ELR (cell line): ENCODE data around the gene ZNF462.
A peak's percentile ranks its signal among the peaks of the same experiment; 100 is the strongest.

Experiments used
- DNase-seq: peaks from one replicate; pipeline ENCODE4 v3.0.0-alpha.2; 2015; ENCODE audit warnings: low read depth

ZNF462 gene

DNA sequence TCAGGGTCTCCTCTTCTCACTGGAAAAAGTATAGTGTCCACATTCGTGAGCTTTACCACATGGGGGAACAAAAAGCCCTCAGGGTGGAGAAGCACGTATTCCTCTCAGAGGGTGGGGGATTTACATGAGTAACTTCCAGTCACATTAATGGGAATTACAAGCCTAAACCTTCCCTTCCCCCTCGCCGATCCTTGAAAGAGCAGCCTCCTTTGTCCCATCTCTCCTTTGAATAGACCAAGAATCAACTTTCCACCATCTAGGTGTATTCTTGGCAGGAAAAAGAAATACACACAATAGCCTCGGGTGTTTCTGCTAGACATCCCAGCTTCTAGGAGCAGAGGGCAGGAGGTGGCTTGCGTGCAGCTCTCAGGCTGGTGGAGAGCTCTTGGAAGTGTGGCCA, 144.4 kb downstream of the ZNF462 start:
- DNase-seq: no peak

GRCh38 chr9:107008011-107008410, 145.0 kb downstream of the ZNF462 start:
- no peak for DNase-seq

DNA sequence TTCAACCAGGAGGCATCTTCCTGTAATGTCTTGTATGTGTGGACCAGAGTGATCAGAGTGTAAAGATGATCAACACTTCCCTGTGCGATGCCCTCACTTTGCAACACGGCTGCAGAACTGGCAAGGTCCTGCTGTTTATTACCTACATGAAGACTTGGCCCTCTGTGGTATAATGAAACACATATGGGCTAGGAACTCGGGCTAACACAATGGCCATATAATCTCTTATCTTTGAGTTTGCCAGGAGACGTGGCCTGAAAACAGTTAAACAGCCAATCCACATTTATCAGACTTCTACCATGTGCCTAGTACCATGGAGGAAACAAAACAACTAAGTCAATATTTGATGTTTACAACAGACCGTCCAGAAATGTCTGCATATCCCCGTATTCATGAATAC, 145.5 kb downstream of the ZNF462 start:
- DNase-seq: no peak

DNA sequence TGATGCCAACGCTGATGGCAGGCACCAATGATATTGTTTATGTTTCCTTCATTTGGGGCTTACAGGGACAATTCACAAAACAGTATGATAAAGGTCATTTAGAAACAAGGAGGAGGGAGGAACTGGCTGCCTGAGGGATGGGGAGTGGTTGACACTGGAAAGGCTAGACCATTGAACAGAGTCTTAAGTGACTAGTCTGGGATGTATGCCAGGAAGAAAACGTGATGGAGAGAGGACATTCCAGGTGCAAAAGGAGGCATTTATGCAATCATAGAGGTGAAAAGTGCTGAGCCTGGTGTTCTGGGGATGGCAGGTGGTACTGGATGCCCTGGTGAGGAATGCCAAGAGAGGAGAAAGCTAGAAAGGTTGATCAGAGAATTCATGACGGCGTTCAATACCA, 153.4 kb downstream of the ZNF462 start:
- DNase-seq: no peak

DNA sequence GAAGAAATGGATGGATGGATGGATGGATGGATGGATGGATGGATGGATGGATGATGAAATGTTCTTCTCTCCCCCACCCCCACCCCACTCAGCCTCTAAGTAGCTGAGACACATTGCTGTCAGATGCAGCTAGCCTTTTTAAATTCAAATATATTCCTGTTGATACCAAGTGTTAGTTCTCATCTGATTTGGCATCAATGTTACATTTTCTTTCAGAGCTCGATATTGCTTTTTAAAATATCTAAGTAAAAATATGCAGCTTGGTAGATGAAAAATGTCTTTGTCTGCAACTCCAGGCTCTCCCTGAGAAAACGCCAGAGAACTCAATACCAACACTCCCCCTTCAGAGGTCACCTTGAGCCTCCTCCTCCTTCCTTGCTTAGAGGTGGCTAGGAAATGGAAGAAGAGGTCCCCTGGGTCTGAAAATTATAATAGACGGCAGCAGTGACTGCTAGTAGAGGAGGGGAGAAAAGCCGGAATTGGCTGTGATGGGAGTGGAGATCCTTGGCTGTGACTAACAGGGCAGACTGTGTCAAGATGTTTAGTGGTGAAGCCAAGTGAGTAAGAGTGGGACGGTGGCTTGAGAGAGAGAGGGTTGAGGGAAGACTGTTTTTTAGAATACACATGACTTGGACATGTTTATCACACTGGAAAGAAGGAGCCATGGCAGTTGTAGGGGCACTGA, 156.0 kb downstream of the ZNF462 start:
- DNase-seq: peak; percentile 85

GRCh38 chr9:107020040-107020530, 157.1 kb downstream of the ZNF462 start:
- peak; percentile 90 for DNase-seq

DNA sequence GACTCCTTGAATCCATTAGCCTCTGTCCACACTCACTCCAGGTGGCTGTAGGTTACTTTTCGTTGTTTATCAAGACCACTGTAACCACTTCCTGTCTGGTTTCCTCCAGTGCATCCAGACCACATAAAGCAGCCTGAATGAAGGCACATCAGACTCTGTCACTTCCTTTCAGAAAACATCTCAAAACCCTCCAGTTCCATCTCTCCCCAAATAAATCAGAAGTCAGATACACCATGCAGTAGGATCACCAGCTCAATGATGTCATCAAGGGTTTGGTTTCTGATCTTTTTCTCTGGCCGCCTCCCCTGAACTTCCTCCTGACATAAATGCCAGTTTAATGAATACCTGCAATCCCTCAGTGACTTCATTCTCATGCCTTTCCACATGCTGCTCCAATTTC, 161.2 kb downstream of the ZNF462 start:
- peak; percentile 43 for DNase-seq

- no peak for DNase-seq
These were observed 162.5 kb downstream of the ZNF462 start for GRCh38 chr9:107025260-107026035.

GRCh38 chr9:107029146-107029545, 166.2 kb downstream of the ZNF462 start:
- no peak for DNase-seq

- no peak for DNase-seq
These were observed 171.0 kb downstream of the ZNF462 start for GRCh38 chr9:107033966-107034365.

- DNase-seq: no peak
These were observed 171.9 kb downstream of the ZNF462 start for GRCh38 chr9:107034831-107035230.

DNA sequence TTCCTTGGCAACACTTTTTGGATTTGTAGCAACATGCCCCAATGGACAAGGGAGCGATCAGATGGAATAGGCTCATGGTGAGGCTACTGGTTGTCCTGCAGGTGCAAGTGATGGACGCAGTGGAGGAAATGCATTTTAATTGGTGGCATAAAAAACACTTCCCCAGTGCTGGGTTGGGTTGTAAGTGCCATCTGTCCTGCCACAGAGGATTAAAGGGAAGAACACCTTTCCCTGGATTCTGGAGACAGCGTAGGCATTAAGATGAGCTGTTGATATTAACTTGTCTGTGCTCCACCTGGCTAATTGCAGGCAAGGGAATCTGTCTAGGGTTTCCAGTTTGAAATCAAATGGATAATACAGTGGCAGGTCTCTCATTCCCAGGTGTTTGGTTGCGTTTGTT, 173.4 kb downstream of the ZNF462 start:
- no peak for DNase-seq

GRCh38 chr9:107039542-107039941, 176.6 kb downstream of the ZNF462 start:
- peak; percentile 60 for DNase-seq

DNA sequence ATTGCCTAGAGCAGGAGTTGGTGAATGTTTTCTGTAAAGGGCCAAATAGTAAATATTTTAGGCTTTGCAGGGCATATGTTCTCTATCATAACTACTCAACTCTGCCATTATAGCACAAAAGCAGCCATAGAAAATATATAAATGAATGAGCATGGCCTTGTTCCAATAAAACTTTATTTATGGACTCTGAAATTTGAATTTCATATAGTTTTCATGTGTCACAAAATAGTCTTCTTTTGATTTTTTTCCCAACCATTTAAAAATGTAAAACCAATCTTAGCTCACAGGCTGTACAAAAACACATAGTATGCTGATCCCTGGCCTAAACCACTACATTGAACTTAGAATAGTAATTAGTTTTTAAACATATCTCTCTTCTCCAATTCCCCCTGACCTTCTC, 179.6 kb downstream of the ZNF462 start:
- DNase-seq: no peak

- DNase-seq: no peak
These were observed 180.9 kb downstream of the ZNF462 start for GRCh38 chr9:107043886-107044285.

DNA sequence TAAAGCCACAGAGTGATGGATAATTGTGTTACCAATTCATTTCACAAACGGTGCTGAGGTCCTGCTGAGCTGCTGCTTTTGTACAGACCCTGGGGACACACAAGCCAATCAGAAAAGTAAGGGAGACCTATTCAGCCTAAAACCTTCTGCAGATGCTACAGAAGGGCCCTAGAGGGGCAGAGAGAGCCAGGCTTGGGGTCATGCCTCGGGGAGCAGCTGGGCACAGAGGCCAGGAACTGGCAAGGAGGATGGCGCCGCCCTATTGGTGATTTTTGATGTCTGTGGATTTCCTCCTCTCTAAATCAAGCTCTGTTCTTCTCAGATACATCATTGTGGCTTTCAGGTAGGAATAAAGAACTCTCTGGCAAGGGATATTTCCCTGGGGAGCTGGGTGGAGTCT, 181.9 kb downstream of the ZNF462 start:
- DNase-seq: no peak

- no peak for DNase-seq
These were observed 183.7 kb downstream of the ZNF462 start for GRCh38 chr9:107046692-107047091.

DNA sequence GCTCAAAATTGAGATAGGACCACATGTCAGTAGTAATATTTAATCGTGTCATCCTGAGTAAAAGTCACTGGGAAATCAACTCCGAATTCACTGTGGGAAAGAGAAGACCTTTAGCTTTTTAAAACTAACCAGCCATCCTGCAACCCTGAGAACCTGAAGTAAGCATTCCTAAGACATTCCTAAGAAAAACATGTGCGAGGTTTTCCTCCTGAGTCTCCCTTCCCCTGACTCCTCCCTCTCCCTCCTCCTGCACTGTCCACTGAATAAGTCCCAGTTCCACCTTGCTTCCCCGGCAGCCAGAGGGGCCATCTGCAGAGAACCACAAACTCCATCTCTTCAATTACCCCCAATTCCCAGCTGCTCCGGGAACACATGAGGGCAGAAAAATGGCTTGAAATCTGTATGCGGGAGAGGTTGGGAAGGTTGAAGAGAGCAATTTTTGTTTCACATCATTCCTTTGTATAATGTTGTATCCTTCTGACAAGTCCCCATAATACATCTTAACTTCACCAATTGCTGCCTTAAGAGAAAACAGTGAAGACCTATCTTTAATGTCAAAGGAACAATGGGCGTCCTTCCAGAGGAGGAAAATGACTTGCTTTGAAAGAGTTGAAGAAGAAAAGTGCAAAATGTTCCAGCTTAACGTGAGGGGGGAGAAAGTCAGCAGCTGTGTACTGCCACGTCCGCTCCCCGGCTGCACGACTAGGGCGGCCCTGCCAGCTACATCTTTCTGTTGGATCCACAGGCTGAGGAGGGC, 186.3 kb downstream of the ZNF462 start:
- peak; percentile 16 for DNase-seq

- no peak for DNase-seq
These were observed 186.8 kb downstream of the ZNF462 start for GRCh38 chr9:107049803-107050184.

GRCh38 chr9:107051392-107051791, 188.4 kb downstream of the ZNF462 start:
- no peak for DNase-seq

- DNase-seq: no peak
These were observed 191.2 kb downstream of the ZNF462 start for GRCh38 chr9:107054146-107054545.

DNA sequence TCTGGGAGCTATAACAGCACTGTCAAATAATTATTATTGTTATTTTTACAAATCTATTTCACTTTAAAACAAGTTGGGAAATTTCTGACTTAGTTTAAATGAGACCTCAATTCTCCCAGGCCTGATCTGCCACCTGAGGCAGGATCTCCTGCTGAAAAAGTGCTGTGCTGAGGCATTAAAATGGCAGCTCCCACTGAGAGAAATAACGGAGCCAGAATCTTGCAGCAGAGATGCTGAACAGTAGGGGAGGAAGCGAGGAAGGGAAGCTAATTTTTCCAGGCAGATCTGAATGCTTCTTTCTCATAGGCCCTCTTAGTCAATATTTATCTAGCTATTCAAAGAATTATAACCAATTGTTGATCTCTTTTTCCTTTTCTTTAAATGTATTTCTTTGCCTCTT, 196.3 kb downstream of the ZNF462 start:
- no peak for DNase-seq

GRCh38 chr9:107060062-107060461, 197.1 kb downstream of the ZNF462 start:
- DNase-seq: no peak
